ENCODE data around the gene ARID5B. TPM values are rescaled to one million over a fixed set of nuclear protein-coding genes. Genes with fewer than 3 reads are reported as not detected.

Gene ARID5B
- total and polyA plus RNA-seq, 2 donors (not counting 1 experiment from before 2014, with no cell fraction given), result 118 to 145 TPM

DNA sequence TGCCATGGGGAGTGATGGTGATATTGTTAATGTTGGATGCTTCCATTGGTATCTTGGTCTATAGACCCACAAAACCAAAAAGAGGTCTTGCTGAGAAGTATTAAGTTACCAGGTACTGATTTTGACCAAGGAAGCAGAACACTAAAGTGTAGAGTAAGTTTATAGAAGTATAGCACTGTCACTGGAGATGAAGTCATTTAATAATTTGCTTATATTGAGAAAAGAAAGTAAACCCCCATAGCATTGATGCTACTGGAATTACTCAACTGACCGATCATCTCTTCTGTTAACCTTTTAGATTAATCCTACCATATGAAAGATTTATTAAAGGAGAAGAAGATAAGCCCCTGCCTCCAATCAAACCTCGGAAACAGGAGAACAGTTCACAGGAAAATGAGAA, 183.9 kb downstream of the ARID5B start:
- Histone ChIP-seq H3K27ac (ENCODE audit: insufficient read depth, low read length) (peak overlapping the region; percentile 56), H3K4me2 (ENCODE audit: extremely low read depth, insufficient read depth, low read length) (no peak overlapping the region), H3K36me3 (ENCODE audit: control insufficient read depth, insufficient read depth, low read length) (peaks cover 11% of the 10 kb centered on the region), H3K9ac (ENCODE audit: insufficient read depth, low read length) (no peak overlapping the region), H4K20me1 (ENCODE audit: control insufficient read depth, extremely low read depth, insufficient read depth, low read length) (no peaks in the 10 kb centered on the region), H2AFZ (ENCODE audit: low read length) (no peak overlapping the region), H3K9me3 (ENCODE audit: control insufficient read depth, insufficient read depth, low read depth, low read length) (no peaks in the 10 kb centered on the region), H3K4me1 (ENCODE audit: control insufficient read depth, extremely low read depth, insufficient read depth, low read length) (peaks cover 28% of the 10 kb centered on the region), H3K79me2 (ENCODE audit: control insufficient read depth, insufficient read depth, low read length) (peaks cover 57% of the 10 kb centered on the region), H3K27me3 (ENCODE audit: control insufficient read depth, insufficient read depth, low read length) (no peaks in the 10 kb centered on the region), H3K4me3 (replicated peaks in 1 of 4; ENCODE audit: control extremely low read depth in 1 of 4, insufficient read depth in 1 of 4, low read depth in 3 of 4, low read length in 4 of 4) (no peak overlapping the region)
- DNase-seq (ENCODE audit: low read depth in 2 of 2), result no peak
- TF ChIP-seq, protein P1, sequence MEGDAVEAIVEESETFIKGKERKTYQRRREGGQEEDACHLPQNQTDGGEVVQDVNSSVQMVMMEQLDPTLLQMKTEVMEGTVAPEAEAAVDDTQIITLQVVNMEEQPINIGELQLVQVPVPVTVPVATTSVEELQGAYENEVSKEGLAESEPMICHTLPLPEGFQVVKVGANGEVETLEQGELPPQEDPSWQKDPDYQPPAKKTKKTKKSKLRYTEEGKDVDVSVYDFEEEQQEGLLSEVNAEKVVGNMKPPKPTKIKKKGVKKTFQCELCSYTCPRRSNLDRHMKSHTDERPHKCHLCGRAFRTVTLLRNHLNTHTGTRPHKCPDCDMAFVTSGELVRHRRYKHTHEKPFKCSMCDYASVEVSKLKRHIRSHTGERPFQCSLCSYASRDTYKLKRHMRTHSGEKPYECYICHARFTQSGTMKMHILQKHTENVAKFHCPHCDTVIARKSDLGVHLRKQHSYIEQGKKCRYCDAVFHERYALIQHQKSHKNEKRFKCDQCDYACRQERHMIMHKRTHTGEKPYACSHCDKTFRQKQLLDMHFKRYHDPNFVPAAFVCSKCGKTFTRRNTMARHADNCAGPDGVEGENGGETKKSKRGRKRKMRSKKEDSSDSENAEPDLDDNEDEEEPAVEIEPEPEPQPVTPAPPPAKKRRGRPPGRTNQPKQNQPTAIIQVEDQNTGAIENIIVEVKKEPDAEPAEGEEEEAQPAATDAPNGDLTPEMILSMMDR (conservative IDR thresholded peaks at IDR 0.05 in 1 of 2, IDR thresholded peaks at IDR 0.05 in 1 of 2; ENCODE audit: low read depth in 1 of 2, low read length in 2 of 2), result no peak

DNA sequence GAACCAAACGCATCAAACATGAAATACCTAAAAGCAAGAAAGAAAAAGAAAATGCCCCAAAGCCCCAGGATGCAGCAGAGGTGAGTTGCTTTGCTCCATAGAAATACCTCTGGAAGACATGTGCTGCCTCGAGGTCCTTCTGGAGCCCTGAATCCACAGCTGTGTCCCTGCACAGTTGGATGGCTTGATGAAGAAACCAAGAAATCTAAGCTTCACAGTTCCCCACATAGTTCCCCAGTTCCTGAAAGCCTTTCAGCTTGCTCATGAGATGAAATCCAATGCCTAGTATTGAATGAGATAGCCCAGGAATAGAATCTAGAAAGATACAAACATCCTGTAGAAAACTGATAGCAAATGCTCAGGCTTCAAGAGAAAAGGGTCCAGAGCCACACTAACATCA, 184.3 kb downstream of the ARID5B start:
- H3K4me1 ChIP-seq (ENCODE audit: control insufficient read depth, extremely low read depth, insufficient read depth, low read length), result peaks cover 27% of the 10 kb centered on the region
- peaks cover 11% of the 10 kb centered on the region for H3K36me3 ChIP-seq (ENCODE audit: control insufficient read depth, insufficient read depth, low read length)
- no peaks in the 10 kb centered on the region for H3K9me3 ChIP-seq (ENCODE audit: control insufficient read depth, insufficient read depth, low read depth, low read length)
- no peaks in the 10 kb centered on the region for H4K20me1 ChIP-seq (ENCODE audit: control insufficient read depth, extremely low read depth, insufficient read depth, low read length)
- H3K4me2 ChIP-seq (ENCODE audit: extremely low read depth, insufficient read depth, low read length), result no peak overlapping the region
- no peak for DNase-seq (ENCODE audit: low read depth in 2 of 2)
- no peaks in the 10 kb centered on the region for H3K27me3 ChIP-seq (ENCODE audit: control insufficient read depth, insufficient read depth, low read length)
- TF ChIP-seq, protein P1 (conservative IDR thresholded peaks at IDR 0.05 in 1 of 2, IDR thresholded peaks at IDR 0.05 in 1 of 2; ENCODE audit: low read depth in 1 of 2, low read length in 2 of 2), result no peak
- no peak for TF ChIP-seq EZH2 (IDR thresholded peaks at IDR 0.05; ENCODE audit: low read length, missing control alignments)
- H2AFZ ChIP-seq (ENCODE audit: low read length), result no peak overlapping the region
- H3K9ac ChIP-seq (ENCODE audit: insufficient read depth, low read length), result no peak overlapping the region
- peaks cover 55% of the 10 kb centered on the region for H3K79me2 ChIP-seq (ENCODE audit: control insufficient read depth, insufficient read depth, low read length)
- H3K4me3 ChIP-seq (replicated peaks in 1 of 4; ENCODE audit: control extremely low read depth in 1 of 4, insufficient read depth in 1 of 4, low read depth in 3 of 4, low read length in 4 of 4), result no peak overlapping the region
- no peak overlapping the region for H3K27ac ChIP-seq (ENCODE audit: insufficient read depth, low read length)

DNA sequence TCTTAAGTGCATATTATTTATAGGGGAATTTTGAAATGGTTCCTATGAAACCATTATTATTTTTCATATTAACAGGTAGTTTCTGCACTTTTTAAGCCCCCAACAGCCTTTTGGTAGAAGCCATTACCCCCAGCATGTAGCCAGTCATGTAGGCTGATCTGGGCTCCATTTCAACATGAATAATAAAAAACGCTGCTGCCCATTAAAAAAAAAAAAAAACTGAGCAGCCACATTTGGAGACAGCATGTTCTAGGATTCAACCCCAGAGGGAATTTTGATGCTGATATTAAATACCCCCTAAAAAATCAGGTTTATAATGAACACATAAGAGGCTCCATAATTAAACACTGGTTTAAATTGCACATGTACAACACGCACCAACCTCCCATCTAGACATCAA, 185.8 kb downstream of the ARID5B start:
- Histone ChIP-seq H3K4me1 (ENCODE audit: control insufficient read depth, extremely low read depth, insufficient read depth, low read length) (peaks cover 27% of the 10 kb centered on the region), H2AFZ (ENCODE audit: low read length) (no peak overlapping the region), H4K20me1 (ENCODE audit: control insufficient read depth, extremely low read depth, insufficient read depth, low read length) (no peaks in the 10 kb centered on the region), H3K36me3 (ENCODE audit: control insufficient read depth, insufficient read depth, low read length) (peaks cover 25% of the 10 kb centered on the region), H3K4me2 (ENCODE audit: extremely low read depth, insufficient read depth, low read length) (no peak overlapping the region), H3K27me3 (ENCODE audit: control insufficient read depth, insufficient read depth, low read length) (no peaks in the 10 kb centered on the region), H3K9me3 (ENCODE audit: control insufficient read depth, insufficient read depth, low read depth, low read length) (no peaks in the 10 kb centered on the region), H3K4me3 (replicated peaks in 1 of 4; ENCODE audit: control extremely low read depth in 1 of 4, insufficient read depth in 1 of 4, low read depth in 3 of 4, low read length in 4 of 4) (no peak overlapping the region), H3K27ac (ENCODE audit: insufficient read depth, low read length) (no peak overlapping the region), H3K79me2 (ENCODE audit: control insufficient read depth, insufficient read depth, low read length) (peaks cover 55% of the 10 kb centered on the region), H3K9ac (ENCODE audit: insufficient read depth, low read length) (no peak overlapping the region)
- TF ChIP-seq EZH2 (IDR thresholded peaks at IDR 0.05; ENCODE audit: low read length, missing control alignments), result no peak
- TF ChIP-seq, protein P1 (conservative IDR thresholded peaks at IDR 0.05 in 1 of 2, IDR thresholded peaks at IDR 0.05 in 1 of 2; ENCODE audit: low read depth in 1 of 2, low read length in 2 of 2), result no peak
- DNase-seq (ENCODE audit: low read depth in 2 of 2), result no peak

Data from fibroblast of lung (primary cell).